Liver (tissue), 9 donors: Measurements from ENCODE around the gene SMIM35. TPM values are rescaled to one million over a fixed set of nuclear protein-coding genes. Genes with fewer than 3 reads are reported as not detected.

ENCODE experiments used
- DNase-seq: peaks from one replicate; pipeline ENCODE4 v3.0.0-alpha.2; 2017; ENCODE audit warnings: low spot score
- H3K27ac ChIP-seq, 2 donors: one replicate each; pipeline ENCODE4 v1.7.0; 2013; ENCODE audit warnings: inconsistent platforms in 2 of 2, low read length in 2 of 2, control low read depth in 1 of 2, low read depth in 1 of 2, mild to moderate bottlenecking in 1 of 2
- H3K27me3 ChIP-seq, 4 donors: one replicate each; pipeline versions ENCODE4 v1.6.1 to v1.7.0; 2013; ENCODE audit warnings: low read length in 3 of 4, inconsistent platforms in 1 of 4, mild to moderate bottlenecking in 1 of 4, moderate library complexity in 1 of 4; ENCODE audit not compliant: control insufficient read depth in 4 of 4, insufficient read depth in 4 of 4
- H3K36me3 ChIP-seq, 4 donors: one replicate each; pipeline versions ENCODE4 v1.6.1 to v1.7.0; 2013; ENCODE audit warnings: low read length in 3 of 4, mild to moderate bottlenecking in 3 of 4, low read depth in 1 of 4, moderate library complexity in 1 of 4; ENCODE audit not compliant: control insufficient read depth in 4 of 4, insufficient read depth in 3 of 4
- H3K4me1 ChIP-seq, 4 donors: one replicate each; pipeline versions ENCODE4 v1.6.1 to v1.7.0; 2013; ENCODE audit warnings: low read length in 3 of 4, mild to moderate bottlenecking in 3 of 4, moderate library complexity in 1 of 4; ENCODE audit not compliant: control insufficient read depth in 4 of 4, insufficient read depth in 4 of 4
- H3K4me3 ChIP-seq, 3 donors: one replicate each; pipeline versions ENCODE4 v1.6.1 to v1.7.0; 2013; ENCODE audit warnings: low read length in 3 of 3, control low read depth in 1 of 3, low read depth in 1 of 3, mild to moderate bottlenecking in 1 of 3
- H3K9ac ChIP-seq, 2 donors: one replicate each; pipeline ENCODE4 v1.7.0; 2013; ENCODE audit warnings: low read length in 2 of 2, mild to moderate bottlenecking in 2 of 2, moderate library complexity in 2 of 2, control low read depth in 1 of 2, low read depth in 1 of 2
- H3K9me3 ChIP-seq, 4 donors: one replicate each; pipeline versions ENCODE4 v1.6.1 to v1.7.0; 2013; ENCODE audit warnings: low read length in 3 of 4; ENCODE audit not compliant: control insufficient read depth in 4 of 4
- EGR1 ChIP-seq, 2 donors: IDR thresholded peaks; 2 replicates each; pipeline ENCODE4 v1.6.1; 2016 to 2018; ENCODE audit warnings: antibody characterized with exemption in 2 of 2, low read depth in 2 of 2
- FOXA1 ChIP-seq: IDR thresholded peaks from 2 replicates; pipeline ENCODE4 v1.6.1; 2016; ENCODE audit warnings: antibody characterized with exemption
- FOXA2 ChIP-seq: IDR thresholded peaks from 2 replicates; pipeline ENCODE4 v1.6.1; 2016; ENCODE audit warnings: antibody characterized with exemption
- GABPA ChIP-seq, 2 donors: IDR thresholded peaks in 1 of 2; conservative IDR thresholded peaks in 1 of 2; 2 replicates each; pipeline ENCODE4 v1.6.1; 2016; ENCODE audit warnings: antibody characterized with exemption in 2 of 2, mild to moderate bottlenecking in 1 of 2, moderate library complexity in 1 of 2
- HNF4A ChIP-seq, 2 donors: conservative IDR thresholded peaks; 2 replicates each; pipeline ENCODE4 v1.6.1; 2016; ENCODE audit warnings: antibody characterized with exemption in 2 of 2, mild to moderate bottlenecking in 2 of 2
- HNF4G ChIP-seq: IDR thresholded peaks from 2 replicates; pipeline ENCODE4 v1.6.1; 2016; ENCODE audit warnings: antibody characterized with exemption
- JUND ChIP-seq, 2 donors: IDR thresholded peaks; 2 replicates each; pipeline ENCODE4 v1.6.1; 2016; ENCODE audit warnings: antibody characterized with exemption in 2 of 2
- NR2F2 ChIP-seq: IDR thresholded peaks from 2 replicates; pipeline ENCODE4 v1.6.1; 2016; ENCODE audit warnings: antibody characterized with exemption
- RAD21 ChIP-seq, 2 donors: IDR thresholded peaks; 2 replicates each; pipeline ENCODE4 v1.6.1; 2016; ENCODE audit warnings: antibody characterized with exemption in 2 of 2, mild to moderate bottlenecking in 2 of 2
- RXRA ChIP-seq, 2 donors: IDR thresholded peaks; 2 replicates each; pipeline ENCODE4 v1.6.1; 2017 to 2018; ENCODE audit warnings: antibody characterized with exemption in 2 of 2, mild to moderate bottlenecking in 1 of 2
- SP1 ChIP-seq: IDR thresholded peaks from 2 replicates; pipeline ENCODE4 v1.6.1; 2018; ENCODE audit warnings: antibody characterized with exemption, mild to moderate bottlenecking
- TAF1 ChIP-seq: conservative IDR thresholded peaks from 2 replicates; pipeline ENCODE4 v1.6.1; 2016; ENCODE audit warnings: antibody characterized with exemption, mild to moderate bottlenecking
- YY1 ChIP-seq: IDR thresholded peaks from 2 replicates; pipeline ENCODE4 v1.6.1; 2016; ENCODE audit warnings: antibody characterized with exemption, mild to moderate bottlenecking
- WGBS: extraction: QIAGEN DNeasy Blood & Tissue Kit; methylation state at CpG from one replicate; pipeline ENCODE4 v1.1.7; 2013; 5-methylcytosine and 5-hydroxymethylcytosine counted together
- polyA plus RNA-seq, 2 donors: library from polyadenylated mRNA; stranded (reverse) in 1 of 2; unstranded in 1 of 2; fragments of 200-250 nt in 1 of 2; fragments of >200 nt in 1 of 2; fragmentation: Nextera tagmentation in 1 of 2; extraction: Ambion mirVana in 1 of 2; gene quantifications; one replicate each; pipeline versions ENCODE4 v1.2.1 to v1.2.3, GENCODE V29; 2013 to 2015
- total RNA-seq, 2 donors: library from RNA; depleted of rRNA; stranded (reverse); fragments of >200 nt; gene quantifications; one replicate each; pipeline ENCODE4 v1.2.3, GENCODE V29; 2014
- TF ChIP-seq, protein P1 (sequence below): fragments of 150-350 bp; IDR thresholded peaks from 2 replicates; pipeline ENCODE4 v1.5.1; 2017; ENCODE audit warnings: improper control_type of control experiment, low read depth, low read length; ENCODE audit not compliant: missing input control
- TF ChIP-seq, protein P2 (sequence below): IDR thresholded peaks from 2 replicates; pipeline ENCODE4 v1.6.1; 2016; ENCODE audit warnings: antibody characterized with exemption
- TF ChIP-seq, protein P3 (sequence below): IDR thresholded peaks from 2 replicates; pipeline ENCODE4 v1.6.1; 2016; ENCODE audit warnings: antibody characterized with exemption
- TF ChIP-seq, protein P4 (sequence below): IDR thresholded peaks from 2 replicates; pipeline ENCODE4 v1.6.1; 2016; ENCODE audit warnings: antibody characterized with exemption
- TF ChIP-seq, protein P5 (sequence below): IDR thresholded peaks from 2 replicates; pipeline ENCODE4 v1.6.1; 2016; ENCODE audit warnings: antibody characterized with exemption, mild to moderate bottlenecking
- donor health status: healthy.
- donor health status: healthy.
- donor health status: healthy.
- donor health status: healthy.
- donor health status: healthy.

Gene SMIM35
- total and polyA plus RNA-seq, 4 donors = 0.07 TPM; not detected in 3

DNA sequence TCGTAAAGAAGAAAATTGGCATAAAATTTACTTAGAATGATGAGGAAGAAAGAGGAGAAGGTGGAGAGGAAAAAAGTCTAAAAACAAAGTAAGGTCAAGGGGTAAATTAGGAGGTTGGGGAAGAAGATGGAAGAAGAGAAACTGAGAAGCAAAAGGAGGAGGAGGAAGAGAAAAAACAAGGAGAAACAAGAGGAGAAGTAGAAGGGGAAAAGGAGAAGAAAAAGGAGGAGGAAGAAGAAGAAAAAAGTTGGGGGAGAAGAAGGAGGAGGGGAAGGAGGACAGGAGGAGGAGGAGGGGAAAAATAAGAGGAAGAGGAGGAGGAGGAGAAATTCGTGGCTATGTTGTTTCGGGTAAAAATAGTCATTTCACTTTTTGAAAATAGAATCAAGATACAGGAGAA is 58.1 kb downstream of the SMIM35 start:
- WGBS = 65% methylated on average over 3 of the region's 3 CpGs
- TF ChIP-seq, protein P1, sequence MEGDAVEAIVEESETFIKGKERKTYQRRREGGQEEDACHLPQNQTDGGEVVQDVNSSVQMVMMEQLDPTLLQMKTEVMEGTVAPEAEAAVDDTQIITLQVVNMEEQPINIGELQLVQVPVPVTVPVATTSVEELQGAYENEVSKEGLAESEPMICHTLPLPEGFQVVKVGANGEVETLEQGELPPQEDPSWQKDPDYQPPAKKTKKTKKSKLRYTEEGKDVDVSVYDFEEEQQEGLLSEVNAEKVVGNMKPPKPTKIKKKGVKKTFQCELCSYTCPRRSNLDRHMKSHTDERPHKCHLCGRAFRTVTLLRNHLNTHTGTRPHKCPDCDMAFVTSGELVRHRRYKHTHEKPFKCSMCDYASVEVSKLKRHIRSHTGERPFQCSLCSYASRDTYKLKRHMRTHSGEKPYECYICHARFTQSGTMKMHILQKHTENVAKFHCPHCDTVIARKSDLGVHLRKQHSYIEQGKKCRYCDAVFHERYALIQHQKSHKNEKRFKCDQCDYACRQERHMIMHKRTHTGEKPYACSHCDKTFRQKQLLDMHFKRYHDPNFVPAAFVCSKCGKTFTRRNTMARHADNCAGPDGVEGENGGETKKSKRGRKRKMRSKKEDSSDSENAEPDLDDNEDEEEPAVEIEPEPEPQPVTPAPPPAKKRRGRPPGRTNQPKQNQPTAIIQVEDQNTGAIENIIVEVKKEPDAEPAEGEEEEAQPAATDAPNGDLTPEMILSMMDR = no peak
- TF ChIP-seq FOXA1 (no peak), SP1 (no peak), TAF1 (no peak), FOXA2 (no peak), NR2F2 (no peak), HNF4G (no peak), JUND (IDR thresholded peaks at IDR 0.05) (no peak), EGR1 (IDR thresholded peaks at IDR 0.05; ENCODE audit: low read depth in 2 of 2) (no peak), GABPA (IDR thresholded peaks at IDR 0.05 in 1 of 2, conservative IDR thresholded peaks at IDR 0.05 in 1 of 2) (no peak), RAD21 (IDR thresholded peaks at IDR 0.05) (no peak), RXRA (IDR thresholded peaks at IDR 0.05) (no peak), YY1 (no peak), HNF4A (conservative IDR thresholded peaks at IDR 0.05) (no peak)
- TF ChIP-seq, protein P2, sequence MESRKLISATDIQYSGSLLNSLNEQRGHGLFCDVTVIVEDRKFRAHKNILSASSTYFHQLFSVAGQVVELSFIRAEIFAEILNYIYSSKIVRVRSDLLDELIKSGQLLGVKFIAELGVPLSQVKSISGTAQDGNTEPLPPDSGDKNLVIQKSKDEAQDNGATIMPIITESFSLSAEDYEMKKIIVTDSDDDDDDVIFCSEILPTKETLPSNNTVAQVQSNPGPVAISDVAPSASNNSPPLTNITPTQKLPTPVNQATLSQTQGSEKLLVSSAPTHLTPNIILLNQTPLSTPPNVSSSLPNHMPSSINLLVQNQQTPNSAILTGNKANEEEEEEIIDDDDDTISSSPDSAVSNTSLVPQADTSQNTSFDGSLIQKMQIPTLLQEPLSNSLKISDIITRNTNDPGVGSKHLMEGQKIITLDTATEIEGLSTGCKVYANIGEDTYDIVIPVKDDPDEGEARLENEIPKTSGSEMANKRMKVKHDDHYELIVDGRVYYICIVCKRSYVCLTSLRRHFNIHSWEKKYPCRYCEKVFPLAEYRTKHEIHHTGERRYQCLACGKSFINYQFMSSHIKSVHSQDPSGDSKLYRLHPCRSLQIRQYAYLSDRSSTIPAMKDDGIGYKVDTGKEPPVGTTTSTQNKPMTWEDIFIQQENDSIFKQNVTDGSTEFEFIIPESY = no peak
- TF ChIP-seq, protein P3, sequence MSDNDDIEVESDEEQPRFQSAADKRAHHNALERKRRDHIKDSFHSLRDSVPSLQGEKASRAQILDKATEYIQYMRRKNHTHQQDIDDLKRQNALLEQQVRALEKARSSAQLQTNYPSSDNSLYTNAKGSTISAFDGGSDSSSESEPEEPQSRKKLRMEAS = no peak
- TF ChIP-seq, protein P4, sequence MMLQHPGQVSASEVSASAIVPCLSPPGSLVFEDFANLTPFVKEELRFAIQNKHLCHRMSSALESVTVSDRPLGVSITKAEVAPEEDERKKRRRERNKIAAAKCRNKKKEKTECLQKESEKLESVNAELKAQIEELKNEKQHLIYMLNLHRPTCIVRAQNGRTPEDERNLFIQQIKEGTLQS = no peak
- TF ChIP-seq, protein P5, sequence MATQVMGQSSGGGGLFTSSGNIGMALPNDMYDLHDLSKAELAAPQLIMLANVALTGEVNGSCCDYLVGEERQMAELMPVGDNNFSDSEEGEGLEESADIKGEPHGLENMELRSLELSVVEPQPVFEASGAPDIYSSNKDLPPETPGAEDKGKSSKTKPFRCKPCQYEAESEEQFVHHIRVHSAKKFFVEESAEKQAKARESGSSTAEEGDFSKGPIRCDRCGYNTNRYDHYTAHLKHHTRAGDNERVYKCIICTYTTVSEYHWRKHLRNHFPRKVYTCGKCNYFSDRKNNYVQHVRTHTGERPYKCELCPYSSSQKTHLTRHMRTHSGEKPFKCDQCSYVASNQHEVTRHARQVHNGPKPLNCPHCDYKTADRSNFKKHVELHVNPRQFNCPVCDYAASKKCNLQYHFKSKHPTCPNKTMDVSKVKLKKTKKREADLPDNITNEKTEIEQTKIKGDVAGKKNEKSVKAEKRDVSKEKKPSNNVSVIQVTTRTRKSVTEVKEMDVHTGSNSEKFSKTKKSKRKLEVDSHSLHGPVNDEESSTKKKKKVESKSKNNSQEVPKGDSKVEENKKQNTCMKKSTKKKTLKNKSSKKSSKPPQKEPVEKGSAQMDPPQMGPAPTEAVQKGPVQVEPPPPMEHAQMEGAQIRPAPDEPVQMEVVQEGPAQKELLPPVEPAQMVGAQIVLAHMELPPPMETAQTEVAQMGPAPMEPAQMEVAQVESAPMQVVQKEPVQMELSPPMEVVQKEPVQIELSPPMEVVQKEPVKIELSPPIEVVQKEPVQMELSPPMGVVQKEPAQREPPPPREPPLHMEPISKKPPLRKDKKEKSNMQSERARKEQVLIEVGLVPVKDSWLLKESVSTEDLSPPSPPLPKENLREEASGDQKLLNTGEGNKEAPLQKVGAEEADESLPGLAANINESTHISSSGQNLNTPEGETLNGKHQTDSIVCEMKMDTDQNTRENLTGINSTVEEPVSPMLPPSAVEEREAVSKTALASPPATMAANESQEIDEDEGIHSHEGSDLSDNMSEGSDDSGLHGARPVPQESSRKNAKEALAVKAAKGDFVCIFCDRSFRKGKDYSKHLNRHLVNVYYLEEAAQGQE = no peak
- Histone ChIP-seq H3K4me3 (no peak overlapping the region), H3K4me1 (no peaks in the 10 kb centered on the region), H3K27ac (no peak overlapping the region), H3K27me3 (no peaks in the 10 kb centered on the region), H3K9me3 (no peaks in the 10 kb centered on the region), H3K9ac (no peak overlapping the region), H3K36me3 (no peaks in the 10 kb centered on the region)
- no peak for DNase-seq
